ENCODE results near the gene KDM4B. TPM values are rescaled to one million over a fixed set of nuclear protein-coding genes. Genes with fewer than 3 reads are reported as not detected.

The KDM4B gene
- total RNA-seq, 1 experiment from 2014 or later, result 43.7 TPM

- H2AFZ ChIP-seq (ENCODE audit: low read length), result no peak overlapping the region
- H3K4me1 ChIP-seq (ENCODE audit: insufficient read depth, low read length), result no peaks in the 10 kb centered on the region
- H3K9me3 ChIP-seq (ENCODE audit: control insufficient read depth, low read depth, low read length), result no peaks in the 10 kb centered on the region
- no peak overlapping the region for H2AK5ac ChIP-seq (ENCODE audit: insufficient read length, low read length)
- H2BK5ac ChIP-seq (ENCODE audit: insufficient read length, low read length), result no peak overlapping the region
- H3K23ac ChIP-seq (ENCODE audit: insufficient read length, low read depth, low read length), result no peak overlapping the region
- H3K18ac ChIP-seq (ENCODE audit: insufficient read length, low read depth, low read length), result no peak overlapping the region
- peaks cover 1 to 18% of the 10 kb centered on the region in 2 experiments for H3K4me1 Mint-ChIP-seq
- H2BK15ac ChIP-seq (ENCODE audit: low read depth, low read length), result no peak overlapping the region
- H3K27me3 Mint-ChIP-seq (ENCODE audit: low read depth), result no peaks in the 10 kb centered on the region
- H2BK120ac ChIP-seq (ENCODE audit: low read depth, low read length, poor library complexity, severe bottlenecking), result no peak overlapping the region
- no peak for DNase-seq
- no peak overlapping the region for H4K8ac ChIP-seq (replicated peaks; ENCODE audit: insufficient read length, low read depth, low read length)
- no peak overlapping the region for H3K4me2 ChIP-seq (ENCODE audit: insufficient read depth, insufficient read length, low read length)
- no peak overlapping the region for H4K91ac ChIP-seq (ENCODE audit: insufficient read length, low read depth, low read length)
- no peak overlapping the region for H2BK20ac ChIP-seq (ENCODE audit: low read depth, low read length, poor library complexity, severe bottlenecking)
- no peak overlapping the region for H3K4ac ChIP-seq (ENCODE audit: low read depth, low read length)
- TF ChIP-seq CTCF (conservative IDR thresholded peaks at IDR 0.05), result no peak
- no peak overlapping the region for H3K27ac ChIP-seq (ENCODE audit: insufficient read length, low read depth, low read length)
- H3K23me2 ChIP-seq (ENCODE audit: insufficient read length, low read depth, low read length, poor library complexity, severe bottlenecking), result no peaks in the 10 kb centered on the region
- H3T11ph ChIP-seq (ENCODE audit: low read length), result no peak overlapping the region
- no peaks in the 10 kb centered on the region; a peak in 1 of 5 replicates for H3K9me3 Mint-ChIP-seq
- H4K20me1 ChIP-seq (ENCODE audit: control insufficient read depth, insufficient read depth, insufficient read length), result no peaks in the 10 kb centered on the region
- no peak overlapping the region for H3K56ac ChIP-seq (ENCODE audit: insufficient read length, low read depth, low read length)
- H3K27me3 ChIP-seq (ENCODE audit: insufficient read depth, low read length), result no peaks in the 10 kb centered on the region
- no peak overlapping the region for H2BK12ac ChIP-seq (ENCODE audit: insufficient read length, low read depth, low read length)
- H3K79me2 ChIP-seq (ENCODE audit: insufficient read depth, low read length), result no peaks in the 10 kb centered on the region
- no peak overlapping the region for H3K9ac ChIP-seq (ENCODE audit: extremely low read depth, insufficient read length, low read length)
- whole genome bisulfite sequencing (ENCODE audit: extremely low coverage, insufficient read length, low lambda C conversion rate), result no CpG with 5 or more reads among the region's 13 CpGs
- peaks cover 0 to 16% (median 8%) of the 10 kb centered on the region in 3 experiments; a peak in 5 of 7 replicates for H3K36me3 Mint-ChIP-seq (ENCODE audit: insufficient read depth in 1 of 3, low read depth in 3 of 3)
- peak overlapping the region in 1 of 3 experiments; percentile 37; a peak in 1 of 7 replicates for H3K27ac Mint-ChIP-seq
- no peaks in the 10 kb centered on the region for H3K79me1 ChIP-seq (ENCODE audit: insufficient read depth, low read depth, low read length, poor library complexity, severe bottlenecking)
- H4K5ac ChIP-seq (ENCODE audit: insufficient read length, low read depth, low read length), result no peak overlapping the region
- no peak overlapping the region; a peak in 1 of 5 replicates for H3K4me3 Mint-ChIP-seq
- no peak overlapping the region for H3K14ac ChIP-seq (ENCODE audit: insufficient read depth, low read length)
These were observed 86.5 kb downstream of the KDM4B start for GRCh38 chr19:5055457-5055776.
